Measurements from ENCODE around the gene MAPK1. TPM values are rescaled to one million over a fixed set of nuclear protein-coding genes. Genes with fewer than 3 reads are reported as not detected.

Gene MAPK1
- total RNA-seq, 1 donor from 2014 or later: 156 TPM

- Mint-ChIP-seq H3K36me3 (ENCODE audit: low read depth) (no peaks in the 10 kb centered on the region), H3K9me3 (ENCODE audit: low read depth) (no peaks in the 10 kb centered on the region), H3K4me1 (ENCODE audit: low read depth) (peaks cover 88% of the 10 kb centered on the region), H3K27me3 (ENCODE audit: low read depth) (no peaks in the 10 kb centered on the region), H3K4me3 (ENCODE audit: unreplicated experiment) (no peak overlapping the region), H3K27ac (ENCODE audit: unreplicated experiment) (peak overlapping the region; percentile 9)
- no peak for DNase-seq (ENCODE audit: low spot score)
- TF ChIP-seq CTCF (IDR thresholded peaks at IDR 0.05): no peak
Measured at GRCh38 chr22:21857481-21857914, 9.9 kb downstream of the MAPK1 start.

GRCh38 chr22:21856868-21857267 is 10.6 kb downstream of the MAPK1 start:
- Mint-ChIP-seq H3K4me3 (ENCODE audit: unreplicated experiment) (no peak overlapping the region), H3K27me3 (ENCODE audit: low read depth) (no peaks in the 10 kb centered on the region), H3K27ac (ENCODE audit: unreplicated experiment) (no peak overlapping the region), H3K36me3 (ENCODE audit: low read depth) (no peaks in the 10 kb centered on the region), H3K4me1 (ENCODE audit: low read depth) (peaks cover 89% of the 10 kb centered on the region), H3K9me3 (ENCODE audit: low read depth) (no peaks in the 10 kb centered on the region)
- no peak for DNase-seq (ENCODE audit: low spot score)
- TF ChIP-seq CTCF (IDR thresholded peaks at IDR 0.05): no peak

GRCh38 chr22:21856197-21856596 is 11.2 kb downstream of the MAPK1 start:
- DNase-seq (ENCODE audit: low spot score): no peak
- H3K9me3 Mint-ChIP-seq (ENCODE audit: low read depth): no peaks in the 10 kb centered on the region
- H3K4me3 Mint-ChIP-seq (ENCODE audit: unreplicated experiment): no peak overlapping the region
- no peaks in the 10 kb centered on the region for H3K36me3 Mint-ChIP-seq (ENCODE audit: low read depth)
- H3K27me3 Mint-ChIP-seq (ENCODE audit: low read depth): no peaks in the 10 kb centered on the region
- H3K27ac Mint-ChIP-seq (ENCODE audit: unreplicated experiment): no peak overlapping the region
- TF ChIP-seq CTCF (IDR thresholded peaks at IDR 0.05): no peak
- H3K4me1 Mint-ChIP-seq (ENCODE audit: low read depth): peaks cover 86% of the 10 kb centered on the region

- no peaks in the 10 kb centered on the region for H3K36me3 Mint-ChIP-seq (ENCODE audit: low read depth)
- H3K4me3 Mint-ChIP-seq (ENCODE audit: unreplicated experiment): no peak overlapping the region
- H3K27me3 Mint-ChIP-seq (ENCODE audit: low read depth): no peaks in the 10 kb centered on the region
- H3K9me3 Mint-ChIP-seq (ENCODE audit: low read depth): no peaks in the 10 kb centered on the region
- H3K27ac Mint-ChIP-seq (ENCODE audit: unreplicated experiment): no peak overlapping the region
- TF ChIP-seq CTCF (IDR thresholded peaks at IDR 0.05): no peak
- peaks cover 82% of the 10 kb centered on the region for H3K4me1 Mint-ChIP-seq (ENCODE audit: low read depth)
- DNase-seq (ENCODE audit: low spot score): no peak
Measured at GRCh38 chr22:21855676-21856075, 11.8 kb downstream of the MAPK1 start.

- no peak for DNase-seq (ENCODE audit: low spot score)
- H3K27ac Mint-ChIP-seq (ENCODE audit: unreplicated experiment): peak overlapping the region; percentile 73
- no peaks in the 10 kb centered on the region for H3K36me3 Mint-ChIP-seq (ENCODE audit: low read depth)
- H3K9me3 Mint-ChIP-seq (ENCODE audit: low read depth): no peaks in the 10 kb centered on the region
- H3K4me1 Mint-ChIP-seq (ENCODE audit: low read depth): peaks cover 78% of the 10 kb centered on the region
- H3K4me3 Mint-ChIP-seq (ENCODE audit: unreplicated experiment): no peak overlapping the region
- H3K27me3 Mint-ChIP-seq (ENCODE audit: low read depth): no peaks in the 10 kb centered on the region
- no peak for TF ChIP-seq CTCF (IDR thresholded peaks at IDR 0.05)
Measured at GRCh38 chr22:21850660-21851059, 16.8 kb downstream of the MAPK1 start.
